BLaER1 (cell line): ENCODE data around the gene SERPINA4.
A peak's percentile ranks its signal among the peaks of the same experiment; 100 is the strongest.
"Not testable (repeated sequence)": the region's sequence is repeated elsewhere in the genome, so short reads cannot be mapped to it uniquely, and the experiment has no call there.

Experiments used
- H3K27ac ChIP-seq: shearing (Covaris generic); formaldehyde crosslinking; 2 replicates; pipeline ENCODE4 v1.8.1; 2022
- H3K27me3 ChIP-seq: shearing (Covaris generic); formaldehyde crosslinking; 2 replicates; pipeline ENCODE4 v1.8.1; 2022
- H3K36me3 ChIP-seq: shearing (Covaris generic); formaldehyde crosslinking; 2 replicates; pipeline ENCODE4 v1.8.1; 2022
- H3K4me1 ChIP-seq: shearing (Covaris generic); formaldehyde crosslinking; 2 replicates; pipeline ENCODE4 v1.8.1; 2022
- H3K4me2 ChIP-seq: shearing (Covaris generic); formaldehyde crosslinking; 2 replicates; pipeline ENCODE4 v1.8.1; 2022
- H3K4me3 ChIP-seq: shearing (Covaris generic); formaldehyde crosslinking; 2 replicates; pipeline ENCODE4 v1.8.1; 2022
- H3K9ac ChIP-seq: shearing (Covaris generic); formaldehyde crosslinking; 2 replicates; pipeline ENCODE4 v1.8.1; 2022
- H3K9me3 ChIP-seq: shearing (Covaris generic); formaldehyde crosslinking; 2 replicates; pipeline ENCODE4 v1.8.1; 2022
- H4K20me1 ChIP-seq: shearing (Covaris generic); formaldehyde crosslinking; 2 replicates; pipeline ENCODE4 v1.8.1; 2022
- Cebpa-rat ChIP-seq: shearing (Covaris generic); IDR thresholded peaks from 2 replicates; pipeline ENCODE4 v1.8.1; 2022

Gene SERPINA4

GRCh38 chr14:94597788-94598187 is 36.5 kb downstream of the SERPINA4 start:
- Histone ChIP-seq H3K27ac (no peak overlapping the region), H3K9me3 (no peaks in the 10 kb centered on the region), H3K27me3 (no peaks in the 10 kb centered on the region), H3K4me2 (no peak overlapping the region), H3K4me1 (no peaks in the 10 kb centered on the region), H3K4me3 (no peak overlapping the region), H3K9ac (no peak overlapping the region), H4K20me1 (no peaks in the 10 kb centered on the region), H3K36me3 (no peaks in the 10 kb centered on the region)
- no peak for TF ChIP-seq Cebpa-rat

DNA sequence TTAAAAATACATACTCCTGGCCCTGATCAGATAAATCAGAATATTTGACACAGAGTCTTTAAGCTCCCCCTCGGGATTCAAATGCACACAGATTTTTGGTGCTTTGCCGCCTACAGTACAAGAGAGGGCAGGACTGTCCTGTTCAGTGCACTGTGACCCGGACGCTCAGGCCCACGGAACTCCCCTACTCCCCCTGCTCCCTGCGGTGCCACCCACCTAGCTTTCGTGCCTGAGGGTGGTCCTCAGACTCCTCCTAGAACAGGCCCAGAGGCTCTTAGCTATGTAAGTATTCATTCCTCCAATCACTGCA is 37.2 kb downstream of the SERPINA4 start:
- no peak overlapping the region for H3K4me3 ChIP-seq
- H3K4me1 ChIP-seq, result no peaks in the 10 kb centered on the region
- H3K4me2 ChIP-seq, result no peak overlapping the region
- H3K27me3 ChIP-seq, result no peaks in the 10 kb centered on the region
- H3K36me3 ChIP-seq, result no peaks in the 10 kb centered on the region
- H4K20me1 ChIP-seq, result no peaks in the 10 kb centered on the region
- H3K27ac ChIP-seq, result no peak overlapping the region
- no peak for TF ChIP-seq Cebpa-rat
- H3K9ac ChIP-seq, result no peak overlapping the region
- H3K9me3 ChIP-seq, result no peaks in the 10 kb centered on the region

DNA sequence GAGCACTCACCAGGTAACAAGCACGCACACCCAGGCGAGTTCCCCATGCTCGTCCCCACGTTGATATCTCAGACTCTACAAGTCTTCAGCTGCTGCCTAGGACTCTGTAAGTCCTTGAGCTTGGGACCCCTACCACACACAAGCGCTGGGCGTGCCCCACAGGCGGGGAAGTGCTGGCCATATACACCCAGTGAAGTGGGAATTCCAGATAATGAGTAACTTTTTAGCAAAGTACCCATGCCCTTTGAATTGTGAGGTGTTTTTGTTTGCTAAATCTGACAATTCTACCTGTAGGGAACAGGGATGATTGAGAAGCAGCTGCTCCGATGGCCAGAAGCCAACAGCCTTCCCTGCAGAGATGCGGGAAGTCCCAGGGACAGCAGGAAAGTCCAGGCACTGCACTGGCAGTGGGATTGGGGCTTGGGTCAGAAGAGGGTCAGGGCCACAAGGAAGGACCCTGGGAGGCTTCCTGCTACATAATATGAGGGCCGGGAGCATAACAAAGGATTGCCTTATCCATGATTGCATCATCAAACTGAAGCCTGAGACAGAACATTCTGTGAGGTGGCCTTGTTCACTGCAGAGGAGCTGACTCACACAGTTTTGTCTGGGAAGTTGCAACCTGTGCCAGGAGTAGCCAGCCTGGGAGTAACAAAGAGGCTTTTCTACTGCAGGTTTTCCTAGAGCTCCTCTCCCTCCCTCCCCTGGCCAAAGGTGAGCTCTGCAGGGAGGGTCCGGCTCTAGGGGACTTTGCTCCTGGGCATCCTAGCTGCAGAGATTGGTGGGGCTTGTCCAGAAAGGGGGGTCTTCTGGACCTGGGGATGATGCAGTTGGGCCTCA is 37.8 kb downstream of the SERPINA4 start:
- H4K20me1 ChIP-seq, result no peaks in the 10 kb centered on the region
- no peaks in the 10 kb centered on the region for H3K36me3 ChIP-seq
- H3K27ac ChIP-seq, result no peak overlapping the region
- TF ChIP-seq Cebpa-rat, result peak; percentile 51; the same call in 1 of the 2 replicates
- H3K4me3 ChIP-seq, result no peak overlapping the region
- H3K9me3 ChIP-seq, result no peaks in the 10 kb centered on the region
- no peaks in the 10 kb centered on the region for H3K27me3 ChIP-seq
- no peak overlapping the region for H3K4me2 ChIP-seq
- H3K4me1 ChIP-seq, result no peaks in the 10 kb centered on the region
- no peak overlapping the region for H3K9ac ChIP-seq

DNA sequence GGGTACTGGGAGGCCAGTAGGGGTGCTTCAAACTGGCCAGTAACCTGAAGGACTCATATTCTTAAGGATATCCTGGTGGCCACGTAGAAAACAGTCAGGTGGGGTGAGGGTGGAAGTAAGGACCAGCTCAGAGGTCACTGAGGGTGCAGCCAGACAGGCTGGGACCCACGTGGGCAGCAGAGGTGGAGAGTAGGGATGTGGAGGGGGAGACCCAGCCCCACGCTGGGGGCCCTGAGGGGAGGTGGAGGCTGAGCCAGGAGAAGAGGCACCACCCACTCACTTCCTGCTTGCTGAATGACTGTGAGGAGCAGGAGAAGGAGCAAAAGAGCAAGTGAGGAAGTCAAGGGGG is 38.4 kb downstream of the SERPINA4 start:
- Histone ChIP-seq H4K20me1 (no peaks in the 10 kb centered on the region), H3K4me1 (no peaks in the 10 kb centered on the region), H3K9ac (no peak overlapping the region), H3K36me3 (no peaks in the 10 kb centered on the region), H3K27me3 (no peaks in the 10 kb centered on the region), H3K4me3 (no peak overlapping the region), H3K4me2 (no peak overlapping the region), H3K27ac (no peak overlapping the region), H3K9me3 (no peaks in the 10 kb centered on the region)
- TF ChIP-seq Cebpa-rat, result no peak

GRCh38 chr14:94600148-94600545 is 38.9 kb downstream of the SERPINA4 start:
- Histone ChIP-seq H3K27me3 (no peaks in the 10 kb centered on the region), H3K27ac (no peak overlapping the region), H3K4me3 (no peak overlapping the region), H3K4me1 (no peaks in the 10 kb centered on the region), H3K9ac (no peak overlapping the region), H3K4me2 (no peak overlapping the region), H4K20me1 (no peaks in the 10 kb centered on the region), H3K36me3 (no peaks in the 10 kb centered on the region), H3K9me3 (no peaks in the 10 kb centered on the region)
- no peak for TF ChIP-seq Cebpa-rat

GRCh38 chr14:94601884-94602391 is 40.7 kb downstream of the SERPINA4 start:
- Histone ChIP-seq H3K9ac (no peak overlapping the region), H3K36me3 (no peaks in the 10 kb centered on the region), H3K4me3 (no peak overlapping the region), H3K4me2 (no peak overlapping the region), H4K20me1 (no peaks in the 10 kb centered on the region), H3K4me1 (no peaks in the 10 kb centered on the region), H3K9me3 (no peaks in the 10 kb centered on the region), H3K27me3 (no peaks in the 10 kb centered on the region), H3K27ac (no peak overlapping the region)
- TF ChIP-seq Cebpa-rat, result no peak

- Histone ChIP-seq H3K4me3 (no peak overlapping the region), H4K20me1 (no peaks in the 10 kb centered on the region), H3K4me1 (no peaks in the 10 kb centered on the region), H3K9ac (no peak overlapping the region), H3K27me3 (no peaks in the 10 kb centered on the region), H3K4me2 (no peak overlapping the region), H3K27ac (no peak overlapping the region), H3K9me3 (no peaks in the 10 kb centered on the region), H3K36me3 (no peaks in the 10 kb centered on the region)
- TF ChIP-seq Cebpa-rat, result no peak
Measured at GRCh38 chr14:94602722-94603121, 41.5 kb downstream of the SERPINA4 start.

- Histone ChIP-seq H3K4me1 (no peaks in the 10 kb centered on the region), H3K4me3 (no peak overlapping the region), H4K20me1 (no peaks in the 10 kb centered on the region), H3K27me3 (no peaks in the 10 kb centered on the region), H3K9ac (no peak overlapping the region), H3K27ac (no peak overlapping the region), H3K4me2 (no peak overlapping the region), H3K9me3 (no peaks in the 10 kb centered on the region), H3K36me3 (no peaks in the 10 kb centered on the region)
- TF ChIP-seq Cebpa-rat, result no peak
Measured at GRCh38 chr14:94605361-94605760, 44.1 kb downstream of the SERPINA4 start.

GRCh38 chr14:94608966-94609365 is 47.7 kb downstream of the SERPINA4 start:
- H3K36me3 ChIP-seq, H3K4me3 ChIP-seq, H3K9ac ChIP-seq, H3K27ac ChIP-seq, H3K4me2 ChIP-seq, H3K9me3 ChIP-seq, H3K4me1 ChIP-seq, H3K27me3 ChIP-seq, H4K20me1 ChIP-seq: not testable (repeated sequence)

DNA sequence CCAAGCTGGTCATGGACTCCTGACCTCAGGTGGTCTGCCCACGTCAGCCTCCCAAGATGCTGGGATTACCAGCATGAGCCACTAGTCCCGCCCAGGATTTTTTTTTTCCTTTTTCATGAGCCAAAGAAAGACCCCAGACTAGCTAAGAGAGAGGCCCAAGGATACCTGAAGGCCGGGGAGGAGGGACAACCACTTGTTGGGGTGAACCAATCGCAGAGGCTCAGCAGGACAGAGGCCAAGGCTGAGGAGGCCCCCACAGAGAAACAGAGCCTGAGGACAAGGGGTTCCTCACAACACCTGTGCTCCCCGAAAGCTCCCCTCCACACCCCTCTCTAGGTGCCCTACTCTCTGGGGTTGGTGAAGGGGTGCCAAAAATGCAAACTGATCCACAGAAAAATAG is 49.9 kb downstream of the SERPINA4 start:
- H3K36me3 ChIP-seq, result no peaks in the 10 kb centered on the region
- no peak overlapping the region for H3K4me3 ChIP-seq
- no peaks in the 10 kb centered on the region for H4K20me1 ChIP-seq
- H3K27ac ChIP-seq, result no peak overlapping the region
- no peaks in the 10 kb centered on the region for H3K4me1 ChIP-seq
- no peak for TF ChIP-seq Cebpa-rat
- no peak overlapping the region for H3K4me2 ChIP-seq
- H3K9ac ChIP-seq, result no peak overlapping the region
- H3K9me3 ChIP-seq, result no peaks in the 10 kb centered on the region
- no peaks in the 10 kb centered on the region for H3K27me3 ChIP-seq

GRCh38 chr14:94612174-94612573 is 50.9 kb downstream of the SERPINA4 start, which contains the start of gene SERPINA3:
TSS of gene SERPINA3 (plus strand) at chr14:94612391. CDS start at chr14:94614442, 2,051 bp downstream.
- H3K4me2 ChIP-seq, result no peak within 1 kb of the TSS
- no peak within 1 kb of the TSS for H3K9ac ChIP-seq

More at GRCh38 chr14:94612174-94612573, 50.9 kb downstream of the SERPINA4 start, which contains the start of gene SERPINA3:
- H3K4me3 ChIP-seq, result no peak within 1 kb of the TSS
- H3K27me3 ChIP-seq, result no peaks in the 10 kb centered on the region
- H3K9me3 ChIP-seq, result peaks cover 2% of the 10 kb centered on the region; the same call in 1 of the 2 replicates
- H3K4me1 ChIP-seq, result no peaks in the 10 kb centered on the region
- no peak for TF ChIP-seq Cebpa-rat
- H3K36me3 ChIP-seq, result no peaks in the 10 kb centered on the region
- H3K27ac ChIP-seq, result no peak within 1 kb of the TSS
- H4K20me1 ChIP-seq, result no peaks in the 10 kb centered on the region
